H1 (cell line): Measurements from ENCODE around the gene RSAD1. TPM values are rescaled to one million over a fixed set of nuclear protein-coding genes. Genes with fewer than 3 reads are reported as not detected.

ENCODE experiments used
- CTCF ChIA-PET: fragments of 300-600 bp; sonication (Branson Sonifier 250); formaldehyde crosslinking; loops from one replicate; lab custom pipeline; 2021; ENCODE audit not compliant: partially characterized antibody; lab: Charles Lee
- POLR2A ChIA-PET: fragments of 300-600 bp; sonication (Branson Sonifier 250); formaldehyde crosslinking; loops from one replicate; lab custom pipeline; 2021; ENCODE audit warnings: inconsistent platforms; ENCODE audit not compliant: partially characterized antibody; lab: Charles Lee
- DNase-seq, 2 experiments: peaks; one replicate each; pipeline versions ENCODE4 v3.0.0 to v3.0.0-alpha.2; 2010 to 2022; ENCODE audit warnings: low spot score in 2 of 2, low read depth in 1 of 2, mixed read lengths in 1 of 2
- FAIRE-seq: peaks from 2 replicates; lab custom pipeline; 2011; peaks lifted over from hg19 to GRCh38; lab: Jason Lieb, UNC
- H2AFZ ChIP-seq: 2 replicates; pipeline ENCODE4 v1.8.1; 2012; ENCODE audit warnings: low read length, inconsistent platforms
- H2AK5ac ChIP-seq: 2 replicates; pipeline ENCODE4 v1.6.1; 2013; ENCODE audit warnings: low read depth, low read length
- H2BK120ac ChIP-seq: replicated peaks from 2 replicates; pipeline ENCODE3; 2013; ENCODE audit warnings: low read depth, low read length, inconsistent platforms
- H2BK12ac ChIP-seq: 2 replicates; pipeline ENCODE4 v1.6.1; 2013; ENCODE audit warnings: low read depth, low read length
- H2BK15ac ChIP-seq: 2 replicates; pipeline ENCODE4 v1.6.1; 2013; ENCODE audit warnings: low read length
- H2BK20ac ChIP-seq: 2 replicates; pipeline ENCODE4 v1.6.1; 2013; ENCODE audit warnings: low read length
- H2BK5ac ChIP-seq: 2 replicates; pipeline ENCODE4 v1.6.1; 2013; ENCODE audit warnings: low read depth, low read length
- H3K14ac ChIP-seq: 2 replicates; pipeline ENCODE4 v1.6.1; 2013; ENCODE audit warnings: inconsistent platforms; ENCODE audit not compliant: insufficient read length
- H3K18ac ChIP-seq: 2 replicates; pipeline ENCODE4 v1.6.1; 2013; ENCODE audit warnings: low read length; ENCODE audit errors: extremely low read depth
- H3K23ac ChIP-seq: 2 replicates; pipeline ENCODE4 v1.6.1; 2013; ENCODE audit warnings: inconsistent platforms; ENCODE audit not compliant: insufficient read length
- H3K23me2 ChIP-seq: 2 replicates; pipeline ENCODE4 v1.6.1; 2013; ENCODE audit warnings: low read depth, low read length
- H3K27ac ChIP-seq: 2 replicates; pipeline ENCODE4 v1.6.1; 2011; ENCODE audit warnings: low read depth, low read length, inconsistent platforms
- H3K27me3 ChIP-seq, 4 experiments: replicated peaks in 1 of 4; 1 replicate in 1 of 4; 2 replicates in 3 of 4; pipeline versions ENCODE4 v1.6.1 to v1.8.1; 2011 to 2013; ENCODE audit warnings: low read length in 3 of 4, mild to moderate bottlenecking in 3 of 4, inconsistent platforms in 2 of 4, mixed read lengths in 2 of 4, moderate library complexity in 1 of 4; ENCODE audit not compliant: control insufficient read depth in 3 of 4, insufficient read depth in 3 of 4; ENCODE audit errors: extremely low read depth in 1 of 4
- H3K36me3 ChIP-seq, 4 experiments: 2 replicates each; pipeline versions ENCODE4 v1.6.1 to v1.8.1; 2011 to 2013; ENCODE audit warnings: mild to moderate bottlenecking in 4 of 4, low read length in 3 of 4, moderate library complexity in 2 of 4, control low read depth in 1 of 4, inconsistent platforms in 1 of 4; ENCODE audit not compliant: insufficient read depth in 4 of 4, control insufficient read depth in 2 of 4
- H3K4ac ChIP-seq: replicated peaks from 2 replicates; pipeline ENCODE3; 2013; ENCODE audit warnings: low read length, low read depth, mixed read lengths, inconsistent platforms; ENCODE audit not compliant: insufficient read length
- H3K4me1 ChIP-seq, 4 experiments: replicated peaks in 1 of 4; 1 replicate in 1 of 4; 2 replicates in 3 of 4; pipeline versions ENCODE4 v1.6.1 to v1.8.1; 2011 to 2013; ENCODE audit warnings: low read length in 3 of 4, inconsistent platforms in 2 of 4, mixed read lengths in 1 of 4; ENCODE audit not compliant: insufficient read depth in 4 of 4, control insufficient read depth in 3 of 4
- H3K4me2 ChIP-seq, 2 experiments: 2 replicates each; pipeline versions ENCODE4 v1.6.1 to v1.8.1; 2011 to 2013; ENCODE audit warnings: low read depth in 2 of 2, low read length in 2 of 2, control low read depth in 1 of 2, inconsistent platforms in 1 of 2, mild to moderate bottlenecking in 1 of 2; ENCODE audit not compliant: insufficient read depth in 1 of 2
- H3K4me3 ChIP-seq, 4 experiments: fragments of 200-600, 300-600 bp in 1 of 4; sonication (generic), shearing (Covaris generic), sonication (Bioruptor Twin) in 1 of 4; 2 replicates each; pipeline versions ENCODE4 v1.5.1 to v1.8.1; 2011 to 2016; ENCODE audit warnings: low read length in 4 of 4, low read depth in 3 of 4, control low read depth in 2 of 4, inconsistent platforms in 2 of 4, mild to moderate bottlenecking in 2 of 4, mixed read lengths in 1 of 4, moderate library complexity in 1 of 4; ENCODE audit not compliant: insufficient read depth in 2 of 4; ENCODE audit errors: extremely low read depth in 1 of 4
- H3K56ac ChIP-seq: replicated peaks from 2 replicates; pipeline ENCODE3; 2013; ENCODE audit warnings: low read depth, mild to moderate bottlenecking, mixed read lengths, low read length, inconsistent platforms; ENCODE audit not compliant: insufficient read length
- H3K79me1 ChIP-seq: 2 replicates; pipeline ENCODE4 v1.6.1; 2013; ENCODE audit warnings: low read depth, low read length, control low read depth
- H3K79me2 ChIP-seq, 2 experiments: 2 replicates each; pipeline versions ENCODE4 v1.6.1 to v1.8.1; 2012 to 2013; ENCODE audit warnings: low read length in 2 of 2, mild to moderate bottlenecking in 2 of 2, inconsistent platforms in 1 of 2; ENCODE audit not compliant: insufficient read depth in 2 of 2, control insufficient read depth in 1 of 2
- H3K9ac ChIP-seq, 4 experiments: replicated peaks in 1 of 4; 1 replicate in 1 of 4; 2 replicates in 3 of 4; pipeline versions ENCODE4 v1.6.1 to v1.8.1; 2011 to 2013; ENCODE audit warnings: low read depth in 3 of 4, low read length in 3 of 4, control low read depth in 2 of 4, mild to moderate bottlenecking in 2 of 4, moderate library complexity in 2 of 4, inconsistent platforms in 1 of 4; ENCODE audit errors: extremely low read depth in 1 of 4
- H3K9me3 ChIP-seq, 2 experiments: 2 replicates each; pipeline versions ENCODE4 v1.6.1 to v1.8.1; 2012 to 2013; ENCODE audit warnings: mild to moderate bottlenecking in 2 of 2, moderate library complexity in 2 of 2, control low read depth in 1 of 2, inconsistent platforms in 1 of 2, low read depth in 1 of 2, low read length in 1 of 2, mixed read lengths in 1 of 2; ENCODE audit not compliant: insufficient read depth in 2 of 2
- H4K20me1 ChIP-seq, 2 experiments: replicated peaks in 1 of 2; 2 replicates each; pipeline versions ENCODE3 to v1.8.1; 2011 to 2013; ENCODE audit warnings: inconsistent platforms in 2 of 2, low read length in 2 of 2, mild to moderate bottlenecking in 1 of 2; ENCODE audit not compliant: insufficient read depth in 2 of 2, control insufficient read depth in 1 of 2
- H4K5ac ChIP-seq: 2 replicates; pipeline ENCODE4 v1.6.1; 2013; ENCODE audit warnings: low read length, low read depth, mixed read lengths, inconsistent platforms; ENCODE audit not compliant: insufficient read length
- H4K8ac ChIP-seq: 2 replicates; pipeline ENCODE4 v1.8.0; 2013; ENCODE audit warnings: mild to moderate bottlenecking, moderate library complexity, low read length, inconsistent platforms; ENCODE audit not compliant: insufficient read depth; ENCODE audit errors: extremely low read depth
- H4K91ac ChIP-seq: replicated peaks from 2 replicates; pipeline ENCODE3; 2013; ENCODE audit warnings: low read length, mixed read lengths, inconsistent platforms; ENCODE audit not compliant: insufficient read length
- ATF2 ChIP-seq: IDR thresholded peaks from 2 replicates; pipeline ENCODE4 v1.6.1; 2012; ENCODE audit warnings: low read length, inconsistent platforms
- EZH2 ChIP-seq: fragments of 200-600 bp; sonication (generic); IDR thresholded peaks from 2 replicates; pipeline ENCODE4 v1.7.1; 2012; ENCODE audit warnings: low read depth, mild to moderate bottlenecking, moderate library complexity, low read length, inconsistent platforms; ENCODE audit not compliant: severe bottlenecking
- GTF2F1 ChIP-seq: IDR thresholded peaks from 2 replicates; pipeline ENCODE4 v1.6.1; 2012; ENCODE audit warnings: low read depth, low read length, improper control_type of control experiment, borderline replicate concordance
- KDM5A ChIP-seq: fragments of 200-600 bp; IDR thresholded peaks from 2 replicates; pipeline ENCODE4 v1.7.1; 2012; ENCODE audit warnings: mild to moderate bottlenecking, low read length, inconsistent platforms, mixed read lengths
- MAFK ChIP-seq: IDR thresholded peaks from 2 replicates; pipeline ENCODE4 v1.6.1; 2012; ENCODE audit warnings: low read depth, mild to moderate bottlenecking, improper control_type of control experiment, low read length
- NANOG ChIP-seq: IDR thresholded peaks from 2 replicates; pipeline ENCODE4 v1.6.1; 2011; ENCODE audit warnings: low read length, low read depth, mild to moderate bottlenecking, inconsistent platforms; ENCODE audit not compliant: insufficient read depth, poor library complexity, severe bottlenecking
- NRF1 ChIP-seq: IDR thresholded peaks from 2 replicates; pipeline ENCODE4 v1.6.1; 2011; ENCODE audit warnings: mild to moderate bottlenecking, low read depth, low read length, improper control_type of control experiment
- SP2 ChIP-seq: IDR thresholded peaks from 2 replicates; pipeline ENCODE4 v1.6.1; 2012; ENCODE audit warnings: mild to moderate bottlenecking, low read length, inconsistent platforms
- ZNF274 ChIP-seq: IDR thresholded peaks from 2 replicates; pipeline ENCODE4 v1.7.0; 2012; ENCODE audit warnings: low read length, borderline replicate concordance; ENCODE audit errors: extremely low read depth
- WGBS, 2 experiments: shearing (Covaris generic) in 1 of 2; methylation state at CpG; one replicate each; pipeline versions ENCODE4 v1.1.6 to v1.1.7; 2013 to 2015; ENCODE audit warnings: low lambda C conversion rate in 2 of 2, mixed read lengths in 2 of 2, inconsistent platforms in 1 of 2, low coverage in 1 of 2, missing lambda C conversion rate in 1 of 2; ENCODE audit not compliant: insufficient replicate concordance in 2 of 2, insufficient coverage in 1 of 2, insufficient read length in 1 of 2; ENCODE audit errors: extremely low coverage in 1 of 2, missing lambda C conversion rate in 1 of 2; 5-methylcytosine and 5-hydroxymethylcytosine counted together
- polyA plus RNA-seq, 7 experiments: library from polyadenylated mRNA; depleted of rRNA in 3 of 7; stranded (reverse) in 5 of 7; unstranded in 2 of 7; fragments of >200 nt in 5 of 7; fragments of 200-250 nt in 2 of 7; gene quantifications; 1 replicate in 5 of 7; 2 replicates in 1 of 7; 4 replicates in 1 of 7; pipeline versions ENCODE4 v1.2.1 to v1.2.3, GENCODE V29; 2011 to 2013; ENCODE audit warnings: missing spikeins in 2 of 7, mixed read lengths in 2 of 7
- total RNA-seq: library from RNA; stranded (reverse); fragmentation: NEBNext Ultra II Directional; extraction: Animal tissue kit (Norgen Biotek cat#: 25700); gene quantifications from 2 replicates; pipeline ENCODE4 v1.2.1, GENCODE V29; 2021
- TF ChIP-seq, protein P1 (sequence below): IDR thresholded peaks from 2 replicates; pipeline ENCODE4 v1.6.1; 2012; ENCODE audit warnings: inconsistent platforms

Gene RSAD1
- total and polyA plus RNA-seq, 2 of the 8 experiments (the other 6 are each of a cell fraction or from before 2014, with no cell fraction given) = 17.9 to 33.5 TPM

GRCh38 chr17:50511058-50511457 is 32.4 kb downstream of the RSAD1 start:
- H3K23ac ChIP-seq = no peak overlapping the region
- H2AK5ac ChIP-seq = no peak overlapping the region
- H3K9me3 ChIP-seq = no peaks in the 10 kb centered on the region
- H3K14ac ChIP-seq = no peak overlapping the region
- no peak overlapping the region for H2BK5ac ChIP-seq
- FAIRE-seq (no peak), DNase-seq (no peak)
- no peaks in the 10 kb centered on the region for H3K79me1 ChIP-seq
- POLR2A ChIA-PET = interaction anchor here (0.6 kb wide), 1 partner anchor 24 kb away, joined by 3 read pairs; no protein-coding TSS in a partner anchor
- H3K4ac ChIP-seq = no peak overlapping the region
- H2AFZ ChIP-seq = no peak overlapping the region
- H3K27me3 ChIP-seq = no peaks in the 10 kb centered on the region; a peak in 1 of 7 replicates
- peaks cover 3% of the 10 kb centered on the region; the same call in 1 of the 2 replicates for H3K23me2 ChIP-seq
- CTCF ChIA-PET = interaction anchor here (1.3 to 3.4 kb wide), 4 partner anchors 8 to 40 kb away, joined by 3 to 10 read pairs (median 4); partner anchors contain the start of gene EPN3
- H3K79me2 ChIP-seq = no peaks in the 10 kb centered on the region
- H4K8ac ChIP-seq = no peak overlapping the region
- H2BK12ac ChIP-seq = no peak overlapping the region
- H3K4me1 ChIP-seq = peaks cover 0 to 9% (median 4%) of the 10 kb centered on the region in 4 experiments; a peak in 4 of 7 replicates
- H2BK15ac ChIP-seq = no peak overlapping the region
- H3K4me3 ChIP-seq = no peak overlapping the region
- no peak overlapping the region for H3K56ac ChIP-seq
- no peak overlapping the region for H3K27ac ChIP-seq
- no peak overlapping the region for H4K91ac ChIP-seq
- H2BK20ac ChIP-seq = no peak overlapping the region
- no peak overlapping the region for H3K9ac ChIP-seq
- H3K36me3 ChIP-seq = no peaks in the 10 kb centered on the region
- H4K20me1 ChIP-seq = peaks cover 1 to 3% of the 10 kb centered on the region in 2 experiments
- no peak overlapping the region for H3K4me2 ChIP-seq
- 77% methylated on average over 3 of the region's 3 CpGs; no CpG with 5 or more reads in 1 of the 2 experiments for WGBS, 2 experiments
- no peak overlapping the region for H3K18ac ChIP-seq
- no peak overlapping the region for H2BK120ac ChIP-seq
- H4K5ac ChIP-seq = no peak overlapping the region
- TF ChIP-seq, protein P1, sequence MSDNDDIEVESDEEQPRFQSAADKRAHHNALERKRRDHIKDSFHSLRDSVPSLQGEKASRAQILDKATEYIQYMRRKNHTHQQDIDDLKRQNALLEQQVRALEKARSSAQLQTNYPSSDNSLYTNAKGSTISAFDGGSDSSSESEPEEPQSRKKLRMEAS = no peak
- TF ChIP-seq EZH2 = no peak
- TF ChIP-seq KDM5A = no peak
- TF ChIP-seq NRF1 = no peak
- TF ChIP-seq NANOG = no peak
- no peak for TF ChIP-seq GTF2F1
- no peak for TF ChIP-seq ATF2
- TF ChIP-seq MAFK = no peak
- no peak for TF ChIP-seq SP2
- TF ChIP-seq ZNF274 = no peak
